BLaER1 treated with 17β-estradiol and CSF1 and Interleukin-3, amounts not matched to agents 10 nM and 100 nM (cell line): ENCODE data around the gene RPP40.
"Not testable (repeated sequence)": the region's sequence is repeated elsewhere in the genome, so short reads cannot be mapped to it uniquely, and the experiment has no call there.

ENCODE experiments used
- H3K27ac ChIP-seq, 11 experiments: shearing (Covaris generic); formaldehyde crosslinking; 2 replicates each; pipeline ENCODE4 v1.8.1; 2022
- H3K27me3 ChIP-seq, 11 experiments: shearing (Covaris generic); formaldehyde crosslinking; 2 replicates each; pipeline ENCODE4 v1.8.1; 2022
- H3K36me3 ChIP-seq, 11 experiments: shearing (Covaris generic); formaldehyde crosslinking; 2 replicates each; pipeline ENCODE4 v1.8.1; 2022
- H3K4me1 ChIP-seq, 10 experiments: shearing (Covaris generic); formaldehyde crosslinking; 2 replicates each; pipeline ENCODE4 v1.8.1; 2022
- H3K4me2 ChIP-seq, 11 experiments: shearing (Covaris generic); formaldehyde crosslinking; 2 replicates each; pipeline ENCODE4 v1.8.1; 2022
- H3K4me3 ChIP-seq, 10 experiments: shearing (Covaris generic); formaldehyde crosslinking; 2 replicates each; pipeline ENCODE4 v1.8.1; 2022
- H3K9ac ChIP-seq, 11 experiments: shearing (Covaris generic); formaldehyde crosslinking; 2 replicates each; pipeline ENCODE4 v1.8.1; 2022
- H3K9me3 ChIP-seq, 11 experiments: shearing (Covaris generic); formaldehyde crosslinking; replicated peaks in 1 of 11; 2 replicates each; pipeline ENCODE4 v1.8.1; 2022
- H4K20me1 ChIP-seq, 11 experiments: shearing (Covaris generic); formaldehyde crosslinking; 2 replicates each; pipeline ENCODE4 v1.8.1; 2022
- Cebpa-rat ChIP-seq, 11 experiments: shearing (Covaris generic); IDR thresholded peaks; 2 replicates each; pipeline ENCODE4 v1.8.1; 2022

The RPP40 gene

DNA sequence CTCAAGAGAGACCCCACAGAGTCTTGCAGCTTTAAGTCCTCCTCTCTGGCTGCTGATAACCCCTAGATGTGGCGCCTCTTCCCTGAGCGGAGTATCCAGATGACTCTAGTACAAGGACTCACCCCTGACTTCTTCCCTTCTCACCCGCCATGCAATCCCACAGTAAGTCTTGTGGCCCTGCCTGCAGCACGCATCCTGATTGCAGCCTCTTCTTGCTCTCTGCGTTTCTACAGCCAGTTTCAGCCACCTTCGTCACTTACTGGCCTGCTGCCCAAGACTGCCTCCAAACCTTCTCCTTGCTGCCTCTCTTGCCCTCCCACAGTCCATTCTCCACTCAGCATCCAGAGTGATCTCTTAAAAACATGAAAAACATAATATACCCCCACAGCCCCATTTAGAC lies 2.4 kb upstream of the RPP40 start:
- no peak overlapping the region for H3K4me3 ChIP-seq
- peaks cover 0 to 8% (median 0%) of the 10 kb centered on the region in 11 experiments; a peak in 2 of 22 replicates for H4K20me1 ChIP-seq
- H3K4me1 ChIP-seq, result peaks cover 7 to 19% (median 16%) of the 10 kb centered on the region in 10 experiments; a peak in 19 of 20 replicates
- H3K4me2 ChIP-seq, result no peak overlapping the region
- H3K9ac ChIP-seq, result no peak overlapping the region
- no peaks in the 10 kb centered on the region for H3K27me3 ChIP-seq
- H3K27ac ChIP-seq, result no peak overlapping the region
- peaks cover 0 to 13% (median 9%) of the 10 kb centered on the region in 11 experiments; a peak in 20 of 22 replicates for H3K36me3 ChIP-seq
- H3K9me3 ChIP-seq, result no peaks in the 10 kb centered on the region
- TF ChIP-seq Cebpa-rat (IDR thresholded peaks at IDR 0.05), result no peak

DNA sequence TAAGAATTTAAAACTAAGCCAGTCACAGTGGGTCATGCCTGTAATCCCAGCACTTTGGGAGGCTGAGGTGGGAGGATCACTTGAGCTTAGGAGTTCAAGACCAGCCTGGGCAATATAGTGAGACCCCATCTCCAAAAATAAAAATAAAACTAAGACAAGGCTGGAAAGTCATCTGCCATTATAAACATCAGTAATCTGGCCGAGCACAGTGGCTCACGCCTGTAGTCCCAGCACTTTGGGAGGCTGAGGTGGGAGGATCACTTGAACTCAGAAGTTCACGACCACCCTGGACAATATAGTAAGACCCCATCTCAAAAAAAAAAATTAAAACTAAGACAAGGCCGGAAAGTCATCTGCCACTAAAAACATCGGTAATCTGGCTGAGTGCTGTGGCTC lies 1.2 kb upstream of the RPP40 start:
- peak overlapping the region in 4 of 11 experiments; percentile 87 to 94 (median 91); a peak in 3 of 22 replicates for H3K27ac ChIP-seq
- not testable (repeated sequence) for H3K9me3 ChIP-seq, H4K20me1 ChIP-seq, H3K4me3 ChIP-seq, H3K27me3 ChIP-seq
- peaks cover 0 to 25% (median 21%) of the 10 kb centered on the region in 11 experiments; a peak in 21 of 22 replicates for H3K36me3 ChIP-seq
- peak overlapping the region in 10 of 11 experiments; percentile 79 to 97 (median 87); a peak in 13 of 22 replicates for H3K4me2 ChIP-seq
- peaks cover 7 to 19% (median 16%) of the 10 kb centered on the region in 10 experiments; a peak in 19 of 20 replicates for H3K4me1 ChIP-seq
- peak overlapping the region in 1 of 11 experiments; percentile 92; a peak in 1 of 22 replicates for H3K9ac ChIP-seq

DNA sequence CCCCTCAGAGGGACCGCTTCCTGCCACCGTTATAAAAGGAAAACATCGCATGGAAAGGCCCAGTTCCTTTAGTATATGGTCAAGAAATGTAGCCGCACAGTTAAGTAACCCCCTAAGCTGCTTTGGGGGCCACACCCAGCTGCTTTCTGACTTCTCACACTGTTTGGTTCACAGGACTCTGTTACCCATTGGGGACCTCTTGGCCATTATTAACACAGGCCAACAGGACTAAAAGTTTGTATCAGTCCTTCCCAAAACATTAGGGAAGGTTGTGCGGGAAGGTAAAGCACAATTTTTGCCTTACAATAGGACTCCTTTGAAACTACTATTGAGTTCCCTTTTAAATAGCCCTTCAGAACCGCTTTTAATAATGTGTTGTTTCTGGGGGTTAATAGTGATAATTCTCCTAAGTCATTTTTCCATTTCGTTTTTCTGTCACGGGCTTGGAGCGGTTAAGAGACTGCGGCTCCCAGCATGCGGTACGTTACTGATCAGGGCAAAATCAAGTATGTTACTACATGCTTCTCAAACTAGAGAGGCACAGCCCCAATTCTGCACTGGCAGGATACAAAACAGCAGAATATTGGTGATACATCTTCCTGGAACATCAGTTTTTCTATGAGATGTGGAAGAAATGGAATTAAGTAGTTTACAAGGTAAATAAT lies 668 bp upstream of the RPP40 start:
- peak overlapping the region; percentile 55 to 76 (median 66) for H3K4me3 ChIP-seq
- H3K9me3 ChIP-seq, result no peaks in the 10 kb centered on the region
- TF ChIP-seq Cebpa-rat (IDR thresholded peaks at IDR 0.05), result no peak
- no peaks in the 10 kb centered on the region for H3K27me3 ChIP-seq
- H3K4me1 ChIP-seq, result peaks cover 7 to 19% (median 16%) of the 10 kb centered on the region in 10 experiments; a peak in 19 of 20 replicates
- peak overlapping the region; percentile 77 to 94 (median 90) for H3K27ac ChIP-seq
- peaks cover 0 to 30% (median 26%) of the 10 kb centered on the region in 11 experiments; a peak in 21 of 22 replicates for H3K36me3 ChIP-seq
- H3K9ac ChIP-seq, result peak overlapping the region; percentile 82 to 92 (median 86)
- peaks cover 0 to 9% (median 0%) of the 10 kb centered on the region in 11 experiments; a peak in 2 of 22 replicates for H4K20me1 ChIP-seq
- H3K4me2 ChIP-seq, result peak overlapping the region; percentile 69 to 97 (median 86)

DNA sequence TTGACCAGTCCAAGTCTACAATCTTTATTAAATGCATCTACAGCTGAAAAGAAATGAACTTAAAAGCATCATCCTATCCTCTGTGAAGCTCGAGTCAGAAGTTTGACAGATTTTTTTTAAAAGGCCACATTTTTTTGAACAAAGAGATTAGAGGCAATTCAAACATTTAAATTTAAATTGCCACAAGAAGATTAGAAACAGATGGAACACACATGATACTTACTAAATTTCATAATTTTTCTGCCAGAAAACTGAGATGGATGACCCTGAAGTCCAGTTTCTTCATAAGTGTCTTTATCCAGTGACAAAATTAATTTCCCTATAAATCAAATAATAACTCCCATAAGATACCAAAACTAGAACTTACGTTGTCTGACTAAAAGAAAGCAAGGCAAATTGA lies 4.3 kb downstream of the RPP40 start:
- Histone ChIP-seq H3K36me3 (peaks cover 37 to 80% (median 74%) of the 10 kb centered on the region in 11 experiments), H3K4me1 (peaks cover 5 to 16% (median 12%) of the 10 kb centered on the region in 10 experiments; a peak in 19 of 20 replicates), H3K9me3 (no peaks in the 10 kb centered on the region), H3K27me3 (no peaks in the 10 kb centered on the region), H3K4me2 (no peak overlapping the region), H3K27ac (no peak overlapping the region), H4K20me1 (peaks cover 0 to 9% (median 0%) of the 10 kb centered on the region in 11 experiments; a peak in 2 of 22 replicates), H3K9ac (no peak overlapping the region), H3K4me3 (no peak overlapping the region)
- no peak for TF ChIP-seq Cebpa-rat (IDR thresholded peaks at IDR 0.05)

DNA sequence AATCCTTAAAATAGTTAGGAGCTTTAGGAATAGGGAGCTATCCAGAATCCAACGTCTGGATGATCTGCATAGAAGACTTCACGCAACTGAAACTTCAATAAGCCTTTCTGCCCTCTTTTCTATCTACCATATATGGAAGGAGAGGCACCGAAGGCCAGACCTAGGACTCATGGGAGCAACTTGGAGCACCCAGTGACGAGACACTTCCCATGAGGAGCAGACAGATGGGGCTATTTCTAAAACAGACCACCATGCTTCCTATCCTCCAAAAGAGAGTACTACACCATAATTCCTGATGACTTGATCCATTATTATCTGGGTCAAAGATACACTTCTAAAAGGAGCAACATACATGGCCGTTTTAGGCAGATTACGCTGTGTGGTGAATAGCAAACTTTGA lies 6.0 kb downstream of the RPP40 start:
- Histone ChIP-seq H3K9me3 (no peaks in the 10 kb centered on the region), H4K20me1 (peaks cover 0 to 9% (median 0%) of the 10 kb centered on the region in 11 experiments; a peak in 2 of 22 replicates), H3K27me3 (no peaks in the 10 kb centered on the region), H3K27ac (no peak overlapping the region), H3K9ac (no peak overlapping the region), H3K36me3 (peaks cover 40 to 93% (median 85%) of the 10 kb centered on the region in 11 experiments), H3K4me3 (no peak overlapping the region), H3K4me2 (no peak overlapping the region), H3K4me1 (peaks cover 2 to 10% (median 4%) of the 10 kb centered on the region in 10 experiments; a peak in 14 of 20 replicates)
- TF ChIP-seq Cebpa-rat (IDR thresholded peaks at IDR 0.05), result no peak

DNA sequence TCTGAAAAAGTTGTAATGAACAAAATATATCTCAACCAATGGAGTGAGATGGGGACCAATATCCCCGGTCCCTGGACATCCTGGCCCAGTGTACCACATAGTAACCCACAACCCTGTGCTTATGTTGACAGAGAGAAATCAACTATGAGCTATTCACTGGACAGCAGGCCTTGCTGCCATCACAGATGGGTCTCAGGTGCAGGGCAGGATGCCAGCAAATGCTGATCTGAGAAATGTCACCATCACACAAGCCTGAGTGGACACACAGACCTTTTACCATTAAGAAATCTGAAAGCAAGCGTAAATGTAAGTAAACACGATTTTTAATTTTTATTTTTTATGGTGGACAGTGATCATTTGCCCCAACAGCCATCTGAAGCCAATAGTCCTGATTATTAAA lies 9.1 kb downstream of the RPP40 start:
- Histone ChIP-seq H3K27me3 (no peaks in the 10 kb centered on the region), H3K36me3 (peaks cover 40 to 93% (median 72%) of the 10 kb centered on the region in 11 experiments), H3K9ac (no peak overlapping the region), H4K20me1 (no peaks in the 10 kb centered on the region; a peak in 1 of 22 replicates), H3K27ac (no peak overlapping the region), H3K9me3 (peaks cover 0 to 8% (median 0%) of the 10 kb centered on the region in 11 experiments; a peak in 4 of 22 replicates), H3K4me3 (no peak overlapping the region), H3K4me1 (peaks cover 0 to 5% (median 0%) of the 10 kb centered on the region in 10 experiments; a peak in 4 of 20 replicates), H3K4me2 (no peak overlapping the region)
- no peak for TF ChIP-seq Cebpa-rat (IDR thresholded peaks at IDR 0.05)

DNA sequence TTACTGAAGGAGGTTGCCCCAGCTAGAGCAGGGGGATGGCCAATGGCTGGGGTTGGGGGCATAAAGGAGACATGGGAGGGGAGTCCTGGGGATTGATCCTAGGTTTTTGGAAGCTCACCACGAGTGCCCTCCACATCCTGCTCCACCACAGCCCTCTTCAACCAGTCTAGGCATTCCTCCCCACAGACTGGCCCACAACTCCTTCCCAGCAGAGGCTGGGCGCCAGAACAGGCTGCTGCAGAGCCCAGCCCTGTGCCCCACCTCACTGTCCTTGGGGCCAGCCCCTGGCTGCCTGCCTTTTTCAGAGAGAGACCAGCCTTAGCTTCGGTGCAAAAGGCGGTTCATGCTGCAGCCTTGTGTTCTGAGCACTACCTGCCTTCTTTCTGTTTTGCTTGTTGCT lies 16.4 kb downstream of the RPP40 start:
- no peak overlapping the region for H3K4me3 ChIP-seq

DNA sequence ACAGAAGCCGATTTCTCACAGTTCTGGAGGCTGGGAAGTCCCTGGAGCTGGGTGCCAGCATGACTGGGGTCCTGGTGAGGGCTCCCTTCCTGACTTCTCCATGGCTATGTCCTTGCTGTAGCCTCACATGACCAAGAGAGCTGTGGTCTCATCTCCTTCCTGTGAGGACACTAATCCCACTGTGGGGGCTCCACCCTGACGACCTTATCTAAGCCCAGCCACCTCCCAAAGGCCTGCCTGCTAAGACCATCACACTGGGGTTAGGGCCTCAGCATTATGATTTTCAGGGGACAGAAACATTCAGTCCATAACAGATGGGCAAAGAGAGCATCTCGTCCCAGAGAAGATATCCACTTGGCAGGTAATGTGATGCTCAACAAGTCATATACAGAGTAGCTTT lies 16.8 kb downstream of the RPP40 start:
- peaks cover 0 to 22% (median 7%) of the 10 kb centered on the region in 11 experiments; a peak in 14 of 22 replicates for H3K36me3 ChIP-seq
- no peak for TF ChIP-seq Cebpa-rat (IDR thresholded peaks at IDR 0.05)
- H3K27ac ChIP-seq, result no peak overlapping the region
- no peak overlapping the region for H3K4me2 ChIP-seq
- H3K4me3 ChIP-seq, result no peak overlapping the region
- H4K20me1 ChIP-seq, result no peaks in the 10 kb centered on the region
- peaks cover 0 to 12% (median 3%) of the 10 kb centered on the region in 11 experiments; a peak in 6 of 22 replicates for H3K9me3 ChIP-seq
- 0 out of 20 replicates have a peak, but pooled peaks cover 0 to 4% (median 0%) of the 10 kb centered on the region in 10 experiments for H3K4me1 ChIP-seq
- no peaks in the 10 kb centered on the region for H3K27me3 ChIP-seq
- H3K9ac ChIP-seq, result no peak overlapping the region

More for the DNA sequence above, 16.4 kb downstream of the RPP40 start:
- Histone ChIP-seq H3K4me1 (0 out of 20 replicates have a peak, but pooled peaks cover 0 to 4% (median 0%) of the 10 kb centered on the region in 10 experiments), H4K20me1 (no peaks in the 10 kb centered on the region), H3K27me3 (no peaks in the 10 kb centered on the region), H3K4me2 (no peak overlapping the region), H3K36me3 (peaks cover 0 to 26% (median 11%) of the 10 kb centered on the region in 11 experiments; a peak in 15 of 22 replicates), H3K9me3 (peaks cover 0 to 12% (median 3%) of the 10 kb centered on the region in 11 experiments; a peak in 6 of 22 replicates), H3K9ac (no peak overlapping the region), H3K27ac (no peak overlapping the region)
- no peak for TF ChIP-seq Cebpa-rat (IDR thresholded peaks at IDR 0.05)

DNA sequence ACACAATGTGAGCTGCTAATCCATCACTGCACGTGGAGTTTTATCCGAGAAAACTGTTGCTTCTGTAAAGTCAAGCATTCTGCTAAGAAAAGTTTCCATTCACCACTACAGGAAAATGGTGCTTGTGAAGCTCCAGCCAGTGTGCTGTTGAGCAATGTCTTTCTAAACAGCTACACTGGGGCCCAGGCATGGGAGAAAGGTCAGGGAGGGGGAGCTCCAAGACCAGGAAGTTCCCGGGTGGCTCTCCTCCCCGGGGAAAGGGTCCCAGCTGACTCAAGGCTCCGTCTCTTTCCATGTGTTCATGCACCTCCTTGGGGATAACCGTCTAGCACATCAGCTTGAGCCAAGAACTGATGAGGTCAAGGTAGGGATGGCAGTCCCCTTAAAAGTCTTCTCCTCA lies 20.5 kb downstream of the RPP40 start:
- Histone ChIP-seq H3K4me1 (0 out of 20 replicates have a peak, but pooled peaks cover 0 to 4% (median 0%) of the 10 kb centered on the region in 10 experiments), H3K27ac (no peak overlapping the region), H3K9me3 (peaks cover 21 to 42% (median 25%) of the 10 kb centered on the region in 11 experiments), H4K20me1 (no peaks in the 10 kb centered on the region), H3K4me3 (no peak overlapping the region), H3K4me2 (no peak overlapping the region), H3K9ac (no peak overlapping the region), H3K36me3 (peaks cover 0 to 9% (median 0%) of the 10 kb centered on the region in 11 experiments; a peak in 2 of 22 replicates), H3K27me3 (no peaks in the 10 kb centered on the region)
- no peak for TF ChIP-seq Cebpa-rat (IDR thresholded peaks at IDR 0.05)
